Activated CD8-positive, alpha-beta T cell treated with anti-CD3 and anti-CD28 coated beads, Interleukin-2, amount 10 ng/mL, durations not matched to agents 7 days and 5 days (primary cell): ENCODE data around the gene NFKB1. TPM values are rescaled to one million over a fixed set of nuclear protein-coding genes. Genes with fewer than 3 reads are reported as not detected.
"Not testable (repeated sequence)": the region's sequence is repeated elsewhere in the genome, so short reads cannot be mapped to it uniquely, and the experiment has no call there.

Experiments used
- ATAC-seq: fragments of 150-1000 bp; cut with Tn5 transposase; one replicate; pipeline ENCODE4 v1.10.0; 2021; ENCODE audit warnings: moderate library complexity
- CTCF ChIA-PET: fragments of 350-600 bp; sonication (Branson Sonifier 250); formaldehyde crosslinking; loops from one replicate; lab custom pipeline; 2021; ENCODE audit warnings: antibody characterized with exemption; lab: Charles Lee
- POLR2A ChIA-PET: fragments of 350-600 bp; sonication (Branson Sonifier 250); formaldehyde crosslinking; loops from one replicate; lab custom pipeline; 2021; ENCODE audit warnings: antibody characterized with exemption; lab: Charles Lee
- DNase-seq: peaks from one replicate; pipeline ENCODE4 v3.0.0-alpha.2; 2020
- H3K27ac Mint-ChIP-seq: one replicate; pipeline ENCODE4 v1.8.0; 2021; ENCODE audit warnings: mild to moderate bottlenecking, mixed read lengths
- H3K27me3 Mint-ChIP-seq: one replicate; pipeline ENCODE4 v1.8.0; 2021; ENCODE audit warnings: low read depth, mixed read lengths
- H3K36me3 Mint-ChIP-seq: one replicate; pipeline ENCODE4 v1.8.0; 2021; ENCODE audit warnings: low read depth, mixed read lengths
- H3K4me1 Mint-ChIP-seq: one replicate; pipeline ENCODE4 v1.8.0; 2021; ENCODE audit warnings: low read depth, mixed read lengths
- H3K4me3 Mint-ChIP-seq: one replicate; pipeline ENCODE4 v1.8.0; 2021; ENCODE audit warnings: mild to moderate bottlenecking, mixed read lengths
- H3K9me3 Mint-ChIP-seq: one replicate; pipeline ENCODE4 v1.8.0; 2022; ENCODE audit warnings: mixed read lengths; ENCODE audit not compliant: insufficient read depth
- total RNA-seq, 2 experiments: library from RNA; stranded (reverse); gene quantifications; one replicate each; pipeline ENCODE4 v1.2.3, GENCODE V29; 2021

The NFKB1 gene
- total RNA-seq, 2 experiments from 2014 or later = 150 to 162 TPM

- Mint-ChIP-seq H3K27ac (no peak overlapping the region), H3K27me3 (no peaks in the 10 kb centered on the region), H3K9me3 (peaks cover 28% of the 10 kb centered on the region), H3K4me3 (no peak overlapping the region), H3K36me3 (peaks cover 19% of the 10 kb centered on the region), H3K4me1 (peaks cover 12% of the 10 kb centered on the region)
- CTCF ChIA-PET = interaction anchor here (0.9 kb wide), 1 partner anchor 21 kb away, joined by 3 read pairs; no protein-coding TSS in a partner anchor
- DNase-seq (no peak), ATAC-seq (no peak)
- POLR2A ChIA-PET = no interaction called here
Observed at GRCh38 chr4:102474736-102475504, 26.2 kb upstream of the NFKB1 start.

GRCh38 chr4:102477657-102478056 is 23.5 kb upstream of the NFKB1 start:
- POLR2A ChIA-PET = no interaction called here
- Mint-ChIP-seq H3K36me3 (peaks cover 30% of the 10 kb centered on the region), H3K4me1 (peaks cover 4% of the 10 kb centered on the region), H3K9me3 (peaks cover 31% of the 10 kb centered on the region), H3K27me3 (no peaks in the 10 kb centered on the region), H3K4me3 (no peak overlapping the region), H3K27ac (no peak overlapping the region)
- CTCF ChIA-PET = interaction anchor here (0.7 to 1.8 kb wide), 5 partner anchors 9 to 73 kb away, joined by 3 to 5 read pairs (median 4); no protein-coding TSS in a partner anchor
- no peak for ATAC-seq
- no peak for DNase-seq

GRCh38 chr4:102478186-102478585 is 23.0 kb upstream of the NFKB1 start:
- H3K9me3 Mint-ChIP-seq = peaks cover 31% of the 10 kb centered on the region
- ATAC-seq (no peak), DNase-seq (no peak)
- H3K36me3 Mint-ChIP-seq = peaks cover 30% of the 10 kb centered on the region
- ChIA-PET POLR2A (no interaction called here), CTCF (interaction anchor here (1.5 to 1.8 kb wide), 2 partner anchors 9 to 29 kb away, joined by 4 to 5 read pairs; no protein-coding TSS in a partner anchor)
- no peak overlapping the region for H3K27ac Mint-ChIP-seq
- H3K27me3 Mint-ChIP-seq = no peaks in the 10 kb centered on the region
- H3K4me1 Mint-ChIP-seq = peaks cover 4% of the 10 kb centered on the region
- H3K4me3 Mint-ChIP-seq = no peak overlapping the region

GRCh38 chr4:102479832-102480231 is 21.3 kb upstream of the NFKB1 start:
- DNase-seq, CTCF ChIA-PET, H3K4me3 Mint-ChIP-seq, ATAC-seq, H3K27me3 Mint-ChIP-seq, H3K27ac Mint-ChIP-seq, POLR2A ChIA-PET: not testable (repeated sequence)
- H3K36me3 Mint-ChIP-seq = peaks cover 43% of the 10 kb centered on the region
- H3K9me3 Mint-ChIP-seq = peaks cover 39% of the 10 kb centered on the region
- peaks cover 14% of the 10 kb centered on the region for H3K4me1 Mint-ChIP-seq

GRCh38 chr4:102483120-102483519 is 18.0 kb upstream of the NFKB1 start:
- Mint-ChIP-seq H3K36me3 (peaks cover 51% of the 10 kb centered on the region), H3K27me3 (no peaks in the 10 kb centered on the region), H3K4me3 (no peak overlapping the region), H3K9me3 (peaks cover 32% of the 10 kb centered on the region), H3K4me1 (peaks cover 30% of the 10 kb centered on the region), H3K27ac (no peak overlapping the region)
- no peak for DNase-seq
- ChIA-PET POLR2A (no interaction called here), CTCF (no interaction called here)
- no peak for ATAC-seq

GRCh38 chr4:102483990-102484692 is 17.0 kb upstream of the NFKB1 start:
- POLR2A ChIA-PET = interaction anchor here (1.4 kb wide), 1 partner anchor 16 kb away, joined by 9 read pairs; no protein-coding TSS in a partner anchor
- Mint-ChIP-seq H3K4me1 (peaks cover 30% of the 10 kb centered on the region), H3K27ac (peak overlapping the region; percentile 77), H3K9me3 (peaks cover 29% of the 10 kb centered on the region), H3K36me3 (peaks cover 48% of the 10 kb centered on the region), H3K4me3 (peak overlapping the region; percentile 26)
- ATAC-seq, H3K27me3 Mint-ChIP-seq: not testable (repeated sequence)
- CTCF ChIA-PET = interaction anchor here (1.0 kb wide), 1 partner anchor 45 kb away, joined by 3 read pairs; no protein-coding TSS in a partner anchor
- DNase-seq = peak; percentile 37

- Mint-ChIP-seq H3K36me3 (peaks cover 3% of the 10 kb centered on the region), H3K9me3 (no peaks in the 10 kb centered on the region), H3K4me3 (no peak overlapping the region), H3K27me3 (no peaks in the 10 kb centered on the region), H3K4me1 (peaks cover 17% of the 10 kb centered on the region), H3K27ac (no peak overlapping the region)
- ATAC-seq (no peak), DNase-seq (no peak)
- ChIA-PET CTCF (no interaction called here), POLR2A (no interaction called here)
Observed at GRCh38 chr4:102492531-102493241, 8.5 kb upstream of the NFKB1 start.

GRCh38 chr4:102493257-102493656 is 7.9 kb upstream of the NFKB1 start:
- CTCF ChIA-PET = no interaction called here
- Mint-ChIP-seq H3K9me3 (no peaks in the 10 kb centered on the region), H3K4me3 (no peak overlapping the region), H3K27ac (no peak overlapping the region), H3K4me1 (peaks cover 17% of the 10 kb centered on the region), H3K27me3 (no peaks in the 10 kb centered on the region), H3K36me3 (peaks cover 3% of the 10 kb centered on the region)
- POLR2A ChIA-PET = no interaction called here
- ATAC-seq (no peak), DNase-seq (no peak)

GRCh38 chr4:102493794-102494193 is 7.4 kb upstream of the NFKB1 start:
- H3K36me3 Mint-ChIP-seq = peaks cover 7% of the 10 kb centered on the region
- CTCF ChIA-PET = no interaction called here
- H3K4me3 Mint-ChIP-seq = no peak overlapping the region
- no peak overlapping the region for H3K27ac Mint-ChIP-seq
- H3K9me3 Mint-ChIP-seq = no peaks in the 10 kb centered on the region
- ATAC-seq (peak; percentile 33), DNase-seq (no peak)
- H3K27me3 Mint-ChIP-seq = no peaks in the 10 kb centered on the region
- POLR2A ChIA-PET = no interaction called here
- peaks cover 17% of the 10 kb centered on the region for H3K4me1 Mint-ChIP-seq

- Mint-ChIP-seq H3K4me3 (no peak overlapping the region), H3K27me3 (no peaks in the 10 kb centered on the region), H3K4me1 (peaks cover 19% of the 10 kb centered on the region), H3K9me3 (no peaks in the 10 kb centered on the region), H3K27ac (no peak overlapping the region), H3K36me3 (peaks cover 11% of the 10 kb centered on the region)
- ATAC-seq (no peak), DNase-seq (no peak)
- ChIA-PET POLR2A (no interaction called here), CTCF (no interaction called here)
Observed at GRCh38 chr4:102494603-102495002, 6.6 kb upstream of the NFKB1 start.

- Mint-ChIP-seq H3K4me1 (peaks cover 26% of the 10 kb centered on the region), H3K27ac (no peak overlapping the region), H3K9me3 (no peaks in the 10 kb centered on the region), H3K27me3 (no peaks in the 10 kb centered on the region), H3K4me3 (no peak overlapping the region), H3K36me3 (peaks cover 18% of the 10 kb centered on the region)
- POLR2A ChIA-PET = no interaction called here
- DNase-seq (no peak), ATAC-seq (no peak)
- CTCF ChIA-PET = interaction anchor here (1.2 kb wide), 1 partner anchor 81 kb away, joined by 3 read pairs; no protein-coding TSS in a partner anchor
Observed at GRCh38 chr4:102497986-102498385, 3.2 kb upstream of the NFKB1 start.
